HG03095 (cell line): ENCODE data around the gene NOL4L.
"Not testable (repeated sequence)": the region's sequence is repeated elsewhere in the genome, so short reads cannot be mapped to it uniquely, and the experiment has no call there.

Source experiments
- ATAC-seq: cut with Tn5 transposase; IDR thresholded peaks from one replicate; pipeline ENCODE4 v1.9.1; 2021; ENCODE audit warnings: moderate library complexity; ENCODE audit not compliant: unreplicated experiment

The NOL4L gene

DNA sequence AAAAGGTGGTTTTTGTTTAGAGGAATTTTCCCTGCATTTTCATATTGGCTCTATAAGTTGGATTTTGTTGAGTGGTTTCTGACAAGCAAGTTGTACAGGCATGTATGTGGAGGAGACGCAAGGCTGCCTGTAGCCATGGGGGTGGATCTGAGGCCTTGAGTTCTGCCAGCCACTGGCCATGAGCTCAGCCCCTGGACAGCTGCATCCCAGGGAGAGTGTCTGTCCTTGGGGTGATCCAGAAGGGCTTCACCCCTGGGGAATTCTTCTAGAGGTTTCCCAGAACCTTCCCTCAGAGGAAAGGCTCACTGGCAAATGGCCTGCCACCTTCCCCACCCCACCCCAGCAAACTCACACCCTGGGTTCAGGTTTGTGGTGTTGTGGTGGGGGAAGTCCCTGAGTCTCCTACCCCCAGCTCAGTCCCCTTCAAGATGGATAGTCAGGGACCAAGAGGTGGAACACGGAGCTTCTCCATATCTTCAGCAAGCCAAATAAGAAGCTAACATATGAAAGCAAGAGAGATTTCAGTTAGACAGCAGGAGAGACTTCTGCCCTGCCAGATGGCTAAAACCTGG, 11.6 kb upstream of the NOL4L start:
- ATAC-seq, result no peak

DNA sequence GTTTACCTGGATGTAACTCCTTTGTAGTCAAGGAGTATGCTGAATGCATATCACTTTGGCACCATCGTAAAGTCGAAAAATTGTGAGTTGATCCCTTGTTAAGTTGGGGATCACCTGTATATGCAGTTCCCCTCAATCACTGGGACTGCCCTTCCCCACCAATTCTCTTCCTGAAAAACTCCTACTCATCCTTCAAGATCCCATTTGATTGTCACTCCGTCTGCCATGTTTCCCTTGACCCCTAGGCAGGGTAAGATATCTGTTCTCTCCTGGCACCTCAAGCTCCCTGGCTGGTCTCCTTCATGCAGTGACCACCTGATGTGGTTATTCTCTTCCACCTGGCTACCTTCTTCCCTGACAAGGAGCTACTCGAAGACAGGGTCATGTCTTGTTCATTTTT, 10.0 kb upstream of the NOL4L start:
- no peak for ATAC-seq

DNA sequence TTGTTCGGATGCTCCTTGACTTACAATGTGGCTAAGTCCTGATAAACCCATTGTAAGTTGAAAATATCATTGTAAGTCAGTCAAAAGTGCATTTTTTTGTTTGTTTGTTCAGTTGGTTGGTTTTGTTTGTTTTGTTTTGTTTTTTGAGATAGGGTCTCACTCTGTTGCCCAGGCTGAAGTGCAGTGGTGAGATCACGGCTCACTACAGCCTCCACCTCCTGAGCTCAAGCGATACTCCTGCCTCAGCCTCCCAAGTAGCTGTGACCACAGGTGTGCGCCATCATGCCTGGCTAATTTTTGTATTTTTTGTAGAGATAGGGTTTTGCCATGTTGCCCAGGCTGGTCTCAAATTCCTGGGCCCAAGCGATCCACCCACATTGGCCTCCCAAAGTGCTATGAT, 9.5 kb upstream of the NOL4L start:
- ATAC-seq, result not testable (repeated sequence)

DNA sequence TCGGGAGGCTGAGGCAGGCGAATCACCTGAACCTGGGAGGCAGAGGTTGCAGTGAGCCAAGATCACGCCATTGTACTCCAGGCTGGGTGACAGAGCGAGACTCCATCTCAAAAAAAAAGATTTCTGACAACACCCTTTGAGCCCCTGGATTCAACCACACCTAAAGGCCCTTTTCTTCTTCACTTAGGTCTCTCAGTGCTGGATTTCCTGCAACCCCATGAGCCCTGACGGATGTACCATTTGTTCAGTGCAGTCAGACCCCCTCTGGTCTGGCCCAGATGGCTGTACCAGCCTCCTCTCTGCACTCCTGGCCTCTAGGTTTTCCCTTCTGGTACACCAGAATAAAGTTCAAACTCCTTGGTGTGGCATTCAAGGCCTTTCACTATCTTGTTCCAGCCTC, 9.1 kb upstream of the NOL4L start:
- no peak for ATAC-seq

DNA sequence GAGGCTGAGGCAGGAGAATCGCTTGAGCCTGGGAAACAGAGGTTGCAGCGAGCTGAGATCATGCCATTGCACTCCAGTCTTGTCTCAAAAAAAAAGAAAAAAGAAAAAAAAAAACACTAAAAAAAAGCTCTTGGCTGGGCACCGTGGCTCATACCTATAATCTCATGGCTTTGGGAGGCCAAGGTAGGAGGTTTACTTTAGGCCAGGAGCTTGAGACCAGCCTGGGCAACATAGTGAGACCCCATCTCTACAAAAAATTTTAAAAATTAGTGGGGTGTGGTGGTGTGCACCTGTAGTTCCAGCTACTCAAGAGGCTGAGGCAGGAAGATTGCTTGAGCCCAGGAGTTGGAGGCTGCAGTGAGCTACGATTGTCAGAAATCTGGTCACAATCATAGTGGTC, 7.5 kb upstream of the NOL4L start:
- not testable (repeated sequence) for ATAC-seq

DNA sequence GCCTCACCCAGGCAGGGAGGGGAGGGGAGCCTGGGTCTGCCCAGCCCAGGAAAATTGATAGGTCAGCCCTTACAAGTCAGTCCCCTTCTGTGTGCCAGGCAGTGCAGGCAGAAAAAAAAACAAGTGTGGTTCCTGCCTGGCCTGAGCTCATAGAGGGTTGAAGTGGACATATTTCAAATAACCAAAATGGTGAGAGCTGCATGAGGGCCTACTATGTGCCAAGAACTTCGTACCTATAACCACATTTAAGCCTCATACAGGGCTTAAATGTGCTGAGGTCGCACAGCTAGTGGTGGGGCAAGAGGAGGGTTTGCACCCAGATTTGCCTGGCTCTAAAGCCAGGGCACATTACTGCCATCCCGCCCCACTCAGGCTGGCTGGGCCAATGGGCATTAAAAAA, 6.9 kb upstream of the NOL4L start:
- ATAC-seq, result no peak

DNA sequence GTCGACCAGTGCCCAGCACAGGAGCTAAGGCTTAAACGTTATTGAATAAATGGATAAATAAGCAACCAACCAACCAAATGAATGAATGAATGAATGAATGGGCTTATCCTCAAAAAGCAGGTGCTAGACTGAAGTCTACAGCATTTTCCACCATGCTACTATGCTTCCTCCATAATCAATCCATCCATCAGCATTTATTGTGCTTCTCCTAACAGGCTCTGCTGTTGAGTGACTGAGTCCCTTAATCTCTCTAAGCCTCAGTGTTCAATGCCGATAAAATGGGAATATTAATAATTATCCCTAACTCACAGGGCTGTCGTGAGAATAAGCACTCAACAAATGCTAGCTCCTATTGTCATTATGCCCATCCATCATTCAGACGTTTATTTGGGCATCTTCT, 4.6 kb upstream of the NOL4L start:
- ATAC-seq, result no peak

DNA sequence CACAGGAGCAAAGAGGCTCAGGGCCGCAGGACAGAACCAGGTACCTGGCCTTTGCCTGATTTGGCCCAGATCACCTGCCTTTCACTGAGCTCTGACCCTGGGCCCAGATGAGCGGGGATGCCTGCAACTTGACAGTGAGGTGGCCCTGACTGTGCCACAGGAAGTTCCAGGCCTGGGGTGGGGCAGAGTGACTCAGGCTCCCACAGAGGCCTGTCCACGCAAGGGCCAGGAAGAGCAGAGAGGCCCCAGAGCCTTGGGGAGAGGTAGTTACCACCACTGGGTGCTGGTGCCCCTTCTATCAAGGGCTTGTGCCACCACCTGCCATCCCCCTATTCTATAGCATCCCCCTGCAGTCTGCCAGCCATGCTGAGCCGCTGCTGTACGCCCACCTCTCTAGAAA, 4.1 kb upstream of the NOL4L start:
- ATAC-seq, result no peak

DNA sequence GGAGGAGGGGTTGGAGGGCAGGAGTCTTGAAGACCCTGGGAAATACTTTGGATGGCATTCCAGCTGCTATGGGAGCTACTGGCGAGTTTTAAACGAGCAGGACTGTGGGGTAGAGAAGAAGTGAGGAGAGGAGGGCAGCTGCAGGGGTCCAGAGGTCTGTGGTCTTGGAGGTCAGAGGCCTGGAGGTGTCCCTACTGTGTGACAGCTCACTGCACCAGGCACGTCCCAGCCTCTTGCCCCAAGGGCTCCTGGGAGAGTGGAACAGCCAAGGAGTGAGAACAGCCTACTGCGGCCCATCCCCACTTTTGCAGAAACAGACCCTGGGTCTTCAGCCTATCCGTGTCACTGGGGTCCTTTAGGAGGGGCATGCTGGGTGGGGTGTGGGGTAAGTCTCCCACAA, 2.9 kb upstream of the NOL4L start:
- no peak for ATAC-seq

DNA sequence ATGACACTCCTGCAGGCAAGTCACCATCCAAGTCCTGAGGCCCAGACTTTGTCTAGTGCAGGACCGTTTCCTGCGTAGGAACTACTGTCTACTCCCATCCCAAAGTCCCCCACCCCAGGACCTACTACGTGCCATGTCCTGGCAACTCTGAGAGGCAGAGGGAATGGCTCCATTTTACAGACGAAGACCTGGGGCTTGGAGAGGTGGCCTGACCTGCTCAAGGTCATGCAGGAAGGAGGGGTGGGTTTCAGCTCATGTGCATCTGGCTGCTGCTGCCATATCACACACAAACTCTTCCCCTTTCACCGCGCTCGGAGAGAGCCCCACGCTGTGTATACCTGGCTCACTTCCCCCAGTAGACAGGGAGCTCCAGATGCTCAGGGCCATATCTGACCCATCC, 1.2 kb upstream of the NOL4L start:
- ATAC-seq, result no peak

DNA sequence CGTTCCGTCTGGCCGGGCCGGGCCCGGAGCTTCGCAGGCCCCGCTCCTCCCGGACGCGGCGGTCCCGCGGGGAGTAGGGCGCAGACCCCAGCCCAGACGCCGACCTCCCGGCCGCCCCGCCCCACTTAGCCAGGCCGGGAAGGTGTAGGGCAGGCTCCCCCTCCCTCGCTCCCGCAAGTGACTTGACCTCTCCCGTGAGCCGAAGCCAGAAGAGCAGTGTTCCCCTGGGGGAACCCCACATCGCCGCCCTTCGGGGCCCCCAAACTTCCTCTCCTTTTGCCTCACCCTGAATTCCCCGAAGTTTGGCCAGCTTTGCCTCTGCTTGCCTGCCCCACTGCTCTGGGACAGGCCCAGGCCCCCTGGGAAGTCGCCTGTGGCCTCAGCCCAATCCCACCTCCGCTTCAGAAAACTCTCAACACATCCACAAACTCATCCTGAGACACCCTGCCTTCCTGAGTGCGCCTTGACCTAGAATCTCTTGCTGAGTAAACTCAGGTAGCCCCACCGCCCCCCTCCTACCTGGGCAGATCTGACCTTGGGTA, 524 bp upstream of the NOL4L start:
- ATAC-seq, result no peak

DNA sequence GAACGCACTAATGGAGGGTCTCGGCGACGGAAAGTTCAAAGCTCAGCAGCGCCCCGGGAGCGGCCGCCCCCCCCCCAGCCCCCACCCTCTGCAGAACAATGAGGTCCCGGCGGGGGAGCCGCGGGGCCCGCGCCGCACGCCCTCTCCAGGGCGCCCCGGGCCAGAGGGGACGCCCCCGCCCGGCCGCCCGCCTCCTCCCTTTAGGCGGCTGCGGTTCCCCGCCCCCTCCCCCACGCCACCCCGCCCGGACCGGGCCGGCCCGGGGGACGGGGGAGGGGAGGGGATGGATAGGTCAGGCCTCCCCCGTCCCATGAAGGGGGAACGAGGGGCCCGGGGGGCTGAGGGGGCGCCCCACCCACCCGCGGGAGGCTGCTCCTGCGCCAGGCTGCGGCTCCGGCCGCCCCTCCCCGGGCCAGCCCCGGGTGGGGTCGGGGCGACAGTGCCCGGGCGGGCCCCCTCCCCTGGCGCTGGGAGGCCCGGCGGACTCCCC, 1.5 kb downstream of the NOL4L start:
- no peak for ATAC-seq

DNA sequence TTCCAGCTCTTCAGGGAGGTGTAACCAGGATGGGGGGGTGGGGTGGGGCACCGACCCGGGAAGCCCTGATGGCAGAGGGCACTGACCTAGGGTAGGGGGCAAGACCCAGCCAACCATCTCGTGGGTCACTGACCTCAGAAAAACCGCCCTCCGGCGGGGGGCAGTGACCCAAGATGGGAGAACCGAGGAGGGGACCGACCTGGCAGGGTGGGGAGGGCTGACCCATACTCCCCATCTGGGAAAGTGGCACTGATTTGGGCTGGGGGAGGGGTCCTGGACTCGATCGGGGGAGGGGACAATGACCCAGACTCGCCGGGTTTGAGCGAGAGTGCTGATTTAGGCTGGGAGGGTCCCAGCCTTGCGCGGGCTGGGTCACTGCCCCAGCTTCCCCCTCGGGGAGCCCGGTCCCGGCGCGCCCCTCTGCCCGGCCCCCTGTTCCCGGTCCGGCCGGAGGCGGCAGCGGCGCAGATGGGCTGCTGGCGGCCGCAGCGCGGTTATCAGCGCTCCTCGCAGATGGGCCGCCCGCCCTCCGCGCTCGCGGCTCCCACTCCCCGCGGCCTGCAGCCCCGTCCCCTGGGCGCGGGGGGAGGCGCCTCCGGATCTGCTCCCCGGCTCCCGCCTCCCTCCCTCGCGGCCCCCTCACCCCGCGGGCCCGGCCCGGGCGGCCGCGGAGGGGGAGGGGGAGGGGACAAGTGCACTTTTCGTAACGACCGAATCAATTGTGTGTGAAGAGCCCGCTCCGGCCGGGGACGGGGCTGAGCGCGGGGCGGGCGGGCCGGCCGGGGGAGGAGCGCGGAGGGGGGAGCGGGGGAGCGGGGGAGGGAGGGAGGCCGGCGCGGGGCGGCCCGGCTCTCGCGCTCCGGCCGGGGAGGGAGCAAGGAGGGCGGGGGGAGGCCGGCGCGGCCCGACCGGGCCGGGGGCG, 2.2 kb downstream of the NOL4L start:
- ATAC-seq, result no peak

DNA sequence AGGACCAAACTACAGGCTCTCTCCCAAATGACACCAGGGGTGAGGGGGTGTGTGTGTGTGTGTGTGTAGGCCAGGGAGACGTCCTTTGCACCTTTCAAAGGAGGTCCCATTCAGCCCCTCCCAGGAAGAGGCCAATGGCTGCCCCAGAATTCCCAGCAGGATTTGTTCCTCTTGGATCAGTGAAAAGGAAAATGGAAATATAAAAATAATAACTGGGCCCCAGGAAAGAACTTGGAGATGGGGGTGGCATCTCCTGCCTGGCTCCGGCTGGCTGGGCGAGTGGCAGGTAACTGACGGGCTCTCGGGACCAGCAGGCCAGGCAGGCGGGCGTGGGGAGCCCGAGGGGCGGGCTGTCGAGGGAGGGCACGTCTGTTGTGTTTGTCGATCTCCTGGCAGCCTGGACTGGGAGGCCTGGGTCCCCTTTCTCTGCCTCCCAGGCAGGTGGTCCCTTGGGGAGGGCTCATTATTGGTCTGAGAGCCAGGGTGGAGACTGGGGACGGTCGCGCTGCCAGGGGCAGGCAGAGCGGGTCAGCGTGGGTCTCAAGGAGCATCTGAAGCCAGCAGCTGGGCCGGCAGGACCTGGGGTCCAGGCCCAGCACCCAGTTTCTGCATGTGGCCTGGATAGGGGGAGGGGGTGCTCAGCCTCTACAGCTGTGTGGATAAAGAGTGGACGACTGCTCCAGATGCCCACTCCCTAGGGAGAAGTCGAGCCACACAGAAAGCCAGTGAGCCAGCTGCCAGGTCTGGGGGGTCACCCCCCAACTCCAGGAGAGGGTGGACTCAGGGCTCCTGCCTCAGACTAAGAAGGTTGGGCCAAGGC, 3.1 kb downstream of the NOL4L start:
- no peak for ATAC-seq

DNA sequence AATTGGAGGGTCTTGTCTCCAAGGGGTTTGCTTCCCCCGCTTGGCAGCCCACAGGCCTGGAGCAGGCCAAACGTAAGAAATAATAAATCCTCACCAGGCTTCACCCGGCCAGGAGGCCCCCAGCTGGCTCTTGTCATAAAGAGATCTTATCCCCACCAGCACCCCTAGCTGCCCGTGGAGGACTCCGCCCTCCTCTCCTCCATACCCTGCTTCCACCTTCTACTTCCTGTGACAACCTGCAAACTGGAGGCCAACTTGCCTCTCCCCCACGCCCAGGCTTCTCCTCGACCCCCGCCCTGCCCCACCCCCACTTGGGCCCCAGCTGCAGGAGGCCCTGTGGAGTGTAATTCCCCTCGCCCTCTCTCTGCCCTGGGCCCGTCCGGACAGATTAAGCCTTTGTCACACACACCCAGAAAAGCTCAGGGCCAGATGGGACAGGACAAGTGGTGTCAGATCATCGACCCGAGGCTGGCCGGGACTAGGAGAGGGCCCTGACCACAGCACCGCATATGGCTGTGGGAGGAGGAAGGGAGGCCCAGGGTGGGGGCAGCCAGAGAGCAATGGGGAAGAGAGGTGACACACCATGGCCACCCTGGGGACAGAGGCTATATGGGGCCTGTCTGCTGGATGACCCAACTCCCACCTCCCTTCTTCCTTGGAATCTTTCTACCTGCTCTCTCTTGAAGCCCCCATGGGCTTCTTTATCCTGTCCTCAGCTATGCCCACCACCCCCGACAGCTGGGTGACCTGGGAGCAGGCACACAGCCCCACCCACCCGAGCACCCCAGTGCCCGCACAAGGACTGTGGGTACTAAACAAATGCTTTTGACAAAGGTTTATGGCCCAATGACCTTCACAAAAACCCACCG, 3.9 kb downstream of the NOL4L start:
- no peak for ATAC-seq

DNA sequence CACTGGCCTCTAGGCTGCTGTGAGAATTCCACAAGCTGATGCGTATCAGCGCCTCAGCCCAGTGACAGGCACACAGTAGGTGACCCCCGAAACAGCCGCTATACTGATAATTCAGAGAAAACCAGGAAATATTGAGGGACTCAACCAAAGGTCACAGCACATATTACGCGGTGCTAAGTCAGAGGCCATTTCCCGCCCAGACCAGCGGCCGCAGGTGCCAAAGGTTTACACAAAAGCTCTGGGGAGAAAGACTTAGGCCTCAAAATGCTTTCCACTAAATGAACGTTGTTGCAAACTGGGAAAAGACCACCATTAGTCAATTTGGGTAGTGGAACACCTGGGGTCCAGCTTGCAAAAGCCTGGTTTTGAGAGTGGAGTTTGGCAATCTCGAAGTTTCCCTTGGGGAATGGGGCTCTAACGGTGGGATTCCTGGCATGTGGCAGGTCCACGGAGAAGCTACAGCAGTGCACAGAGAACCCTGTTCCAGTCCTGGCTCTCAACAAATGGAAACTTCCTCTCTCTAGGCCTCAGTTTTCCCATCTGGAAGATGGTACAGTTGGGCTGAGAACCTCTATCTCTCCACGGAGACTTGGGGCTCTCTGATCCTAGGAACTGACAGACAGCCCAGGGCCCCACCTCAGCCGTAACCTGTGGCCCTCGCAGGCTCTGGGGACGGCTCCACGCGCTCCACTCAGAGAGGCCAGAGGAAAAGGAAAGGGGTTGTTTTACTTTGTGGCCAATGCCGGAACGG, 4.7 kb downstream of the NOL4L start:
- ATAC-seq, result no peak

DNA sequence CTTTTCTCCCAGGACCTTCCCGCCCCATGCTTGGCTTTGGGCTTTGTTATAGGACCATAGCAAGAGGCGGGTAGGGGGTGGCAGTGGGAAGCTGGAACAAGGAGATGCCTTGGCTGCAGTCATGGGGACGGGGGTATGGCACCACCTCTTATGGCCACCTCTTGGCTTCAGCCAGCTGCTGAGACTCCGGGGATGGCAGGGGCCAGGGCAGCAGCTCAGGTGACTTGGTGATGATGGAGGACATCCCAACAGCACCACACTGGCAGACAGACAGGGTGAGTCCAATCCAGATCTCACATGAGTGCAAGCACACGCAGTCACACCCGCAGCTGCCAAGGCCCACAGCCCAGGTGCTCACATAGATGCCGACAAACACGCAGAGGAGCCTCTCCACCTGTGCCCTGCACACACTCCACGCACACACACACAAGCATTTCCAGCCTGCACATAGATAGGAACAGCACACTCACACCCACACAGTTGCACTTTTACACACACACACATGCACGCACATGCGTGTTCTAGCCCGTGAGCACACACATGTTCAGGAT, 6.2 kb downstream of the NOL4L start:
- ATAC-seq, result no peak

DNA sequence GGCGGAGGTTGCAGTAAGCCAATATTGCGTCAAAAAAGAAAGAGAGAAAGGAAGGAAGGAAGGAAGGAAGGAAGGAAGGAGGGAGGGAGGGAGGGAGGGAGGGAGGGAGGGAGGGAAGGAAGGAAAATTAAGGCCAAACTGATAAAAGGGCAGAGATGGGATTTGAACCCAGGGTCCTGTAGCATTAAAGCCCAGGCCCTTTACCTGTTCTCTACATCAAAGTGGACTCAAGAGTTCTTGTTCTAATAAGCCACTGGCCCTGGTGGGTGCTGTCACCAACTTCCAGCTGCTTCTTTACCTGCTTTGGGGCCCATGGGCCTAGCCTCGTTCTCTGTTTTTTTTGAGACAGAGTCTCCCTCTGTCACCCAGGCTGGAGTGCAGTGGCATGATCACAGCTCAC, 7.1 kb downstream of the NOL4L start:
- not testable (repeated sequence) for ATAC-seq

DNA sequence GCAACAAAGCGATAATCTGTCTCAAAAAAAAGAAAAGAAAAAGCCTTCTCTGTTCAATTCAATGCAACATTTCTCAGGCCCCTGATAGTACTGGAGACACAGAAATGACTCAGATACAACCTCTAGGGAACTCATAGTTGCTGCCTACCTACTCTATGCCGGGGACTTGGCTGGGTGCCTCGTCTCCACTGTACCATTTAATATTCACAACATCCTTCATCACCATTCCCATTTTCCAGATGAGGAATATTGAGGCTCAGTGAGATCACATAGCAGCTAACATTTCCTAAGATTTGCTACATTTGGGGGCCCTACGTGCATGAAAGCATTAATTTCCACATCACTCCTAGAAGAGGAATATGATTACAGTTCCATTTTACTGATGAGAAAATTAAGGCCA, 7.5 kb downstream of the NOL4L start:
- ATAC-seq, result no peak
